Measurements from ENCODE around the gene RFXANK.
A peak's percentile ranks its signal among the peaks of the same experiment; 100 is the strongest.

RFXANK gene

GRCh38 chr19:19185853-19186740, 6.0 kb upstream of the RFXANK start:
- Histone ChIP-seq H2AFZ (ENCODE audit: low read depth, low read length) (no peak overlapping the region), H4K20me1 (ENCODE audit: insufficient read depth, low read length) (peaks cover 20% of the 10 kb centered on the region; the same call in 1 of the 2 replicates), H3K9me3 (ENCODE audit: insufficient read depth, low read length, severe bottlenecking) (no peaks in the 10 kb centered on the region), H3K79me2 (ENCODE audit: insufficient read depth, low read length) (peaks cover 27% of the 10 kb centered on the region), H3K4me3 (ENCODE audit: low read depth in 1 of 2, low read length in 2 of 2) (no peak overlapping the region), H3K27ac (ENCODE audit: low read length) (no peak overlapping the region), H3K9ac (ENCODE audit: low read depth, low read length) (no peak overlapping the region), H3K4me2 (ENCODE audit: insufficient read depth, low read length) (no peak overlapping the region), H3K27me3 (ENCODE audit: insufficient read depth, low read length, poor library complexity) (no peaks in the 10 kb centered on the region), H3K36me3 (ENCODE audit: insufficient read depth, low read length) (peaks cover 36% of the 10 kb centered on the region), H3K4me1 (ENCODE audit: insufficient read depth, low read length) (peaks cover 22% of the 10 kb centered on the region)
- peak; percentile 97 for ATAC-seq (ENCODE audit: insufficient read depth, low read depth)
- peak; percentile 68 for DNase-seq
- TF ChIP-seq EZH2 (IDR thresholded peaks at IDR 0.05; ENCODE audit: borderline replicate concordance, low read depth, low read length, severe bottlenecking) = no peak
- peak; percentile 85 for TF ChIP-seq CTCF (IDR thresholded peaks at IDR 0.05; ENCODE audit: borderline replicate concordance, extremely low read depth, low read length, poor library complexity, severe bottlenecking)

- DNase-seq (no peak), ATAC-seq (ENCODE audit: insufficient read depth, low read depth) (no peak)
- TF ChIP-seq CTCF (IDR thresholded peaks at IDR 0.05; ENCODE audit: borderline replicate concordance, extremely low read depth, low read length, poor library complexity, severe bottlenecking) = no peak
- no peak for TF ChIP-seq EZH2 (IDR thresholded peaks at IDR 0.05; ENCODE audit: borderline replicate concordance, low read depth, low read length, severe bottlenecking)
- H3K9ac ChIP-seq (ENCODE audit: low read depth, low read length) = no peak overlapping the region
- peaks cover 34% of the 10 kb centered on the region for H3K79me2 ChIP-seq (ENCODE audit: insufficient read depth, low read length)
- H3K4me3 ChIP-seq (ENCODE audit: low read depth in 1 of 2, low read length in 2 of 2) = no peak overlapping the region
- H3K4me2 ChIP-seq (ENCODE audit: insufficient read depth, low read length) = no peak overlapping the region
- H2AFZ ChIP-seq (ENCODE audit: low read depth, low read length) = no peak overlapping the region
- peaks cover 26% of the 10 kb centered on the region for H4K20me1 ChIP-seq (ENCODE audit: insufficient read depth, low read length)
- no peaks in the 10 kb centered on the region for H3K9me3 ChIP-seq (ENCODE audit: insufficient read depth, low read length, severe bottlenecking)
- H3K4me1 ChIP-seq (ENCODE audit: insufficient read depth, low read length) = peaks cover 25% of the 10 kb centered on the region
- peaks cover 30% of the 10 kb centered on the region for H3K36me3 ChIP-seq (ENCODE audit: insufficient read depth, low read length)
- H3K27ac ChIP-seq (ENCODE audit: low read length) = no peak overlapping the region
- no peaks in the 10 kb centered on the region for H3K27me3 ChIP-seq (ENCODE audit: insufficient read depth, low read length, poor library complexity)
These were observed 5.3 kb upstream of the RFXANK start for GRCh38 chr19:19186742-19187141.

- ATAC-seq (ENCODE audit: insufficient read depth, low read depth) = no peak
- H3K36me3 ChIP-seq (ENCODE audit: insufficient read depth, low read length) = peaks cover 15% of the 10 kb centered on the region
- H3K4me2 ChIP-seq (ENCODE audit: insufficient read depth, low read length) = peak overlapping the region; percentile 69
- H3K27ac ChIP-seq (ENCODE audit: low read length) = peak overlapping the region; percentile 86
- H2AFZ ChIP-seq (ENCODE audit: low read depth, low read length) = peak overlapping the region; percentile 95
- H3K79me2 ChIP-seq (ENCODE audit: insufficient read depth, low read length) = peaks cover 55% of the 10 kb centered on the region
- no peak for DNase-seq
- no peak for TF ChIP-seq EZH2 (IDR thresholded peaks at IDR 0.05; ENCODE audit: borderline replicate concordance, low read depth, low read length, severe bottlenecking)
- TF ChIP-seq CTCF (IDR thresholded peaks at IDR 0.05; ENCODE audit: borderline replicate concordance, extremely low read depth, low read length, poor library complexity, severe bottlenecking) = no peak
- no peaks in the 10 kb centered on the region for H3K27me3 ChIP-seq (ENCODE audit: insufficient read depth, low read length, poor library complexity)
- no peaks in the 10 kb centered on the region for H3K9me3 ChIP-seq (ENCODE audit: insufficient read depth, low read length, severe bottlenecking)
- H4K20me1 ChIP-seq (ENCODE audit: insufficient read depth, low read length) = peaks cover 19% of the 10 kb centered on the region
- H3K4me1 ChIP-seq (ENCODE audit: insufficient read depth, low read length) = peaks cover 44% of the 10 kb centered on the region
- peak overlapping the region; percentile 64 to 79; a peak in 3 of 4 replicates for H3K4me3 ChIP-seq (ENCODE audit: low read depth in 1 of 2, low read length in 2 of 2)
- peak overlapping the region; percentile 80 for H3K9ac ChIP-seq (ENCODE audit: low read depth, low read length)
These were observed 335 bp upstream of the RFXANK start for GRCh38 chr19:19191768-19192077.
